ENCODE measurements around the gene AOPEP. TPM values are rescaled to one million over a fixed set of nuclear protein-coding genes. Genes with fewer than 3 reads are reported as not detected.

The AOPEP gene
- total and polyA plus RNA-seq, 2 of the 13 experiments (the other 11 are each of a cell fraction or from before 2014, with no cell fraction given): 22.2 to 41.6 TPM

GRCh38 chr9:95023217-95024003 lies 296.9 kb downstream of the AOPEP start (continued):
- TF ChIP-seq BHLHE40 (IDR thresholded peaks at IDR 0.05; ENCODE audit: low read length): peak; percentile 37; the same call in 1 of the 2 replicates
- TF ChIP-seq SSRP1 (CRISPR knock-in tag; IDR thresholded peaks at IDR 0.05): 0 out of 2 replicates have a peak, but pooled peaks have one; percentile 38
- TF ChIP-seq GTF2F1 (IDR thresholded peaks at IDR 0.05; ENCODE audit: low read length): no peak
- no peak for TF ChIP-seq HMGA1 (CRISPR knock-in tag; conservative IDR thresholded peaks at IDR 0.05)
- no peak; the same call in 1 of the 2 replicates for TF ChIP-seq ARID4A (CRISPR knock-in tag; IDR thresholded peaks at IDR 0.05; ENCODE audit: borderline replicate concordance)
- TF ChIP-seq KLF16 (CRISPR knock-in tag; IDR thresholded peaks at IDR 0.05): 0 out of 4 replicates have a peak, but pooled peaks of 1 of the 2 experiments have one; percentile 44
- TF ChIP-seq SIX1 (CRISPR knock-in tag; IDR thresholded peaks at IDR 0.05; ENCODE audit: borderline replicate concordance): peak; percentile 86
- no peak for TF ChIP-seq PHF5A (CRISPR knock-in tag; IDR thresholded peaks at IDR 0.05; ENCODE audit: low read depth, unreplicated experiment)
- TF ChIP-seq ZNF556 (CRISPR knock-in tag; IDR thresholded peaks at IDR 0.05; ENCODE audit: borderline replicate concordance): no peak
- no peak for TF ChIP-seq ATF1 (CRISPR knock-in tag; IDR thresholded peaks at IDR 0.05)
- no peak for TF ChIP-seq CENPX (CRISPR knock-in tag; IDR thresholded peaks at IDR 0.05)
- TF ChIP-seq ATF4 (CRISPR knock-in tag; IDR thresholded peaks at IDR 0.05): no peak
- no peak for TF ChIP-seq TRIM22 (IDR thresholded peaks at IDR 0.05)
- TF ChIP-seq XRCC5 (optimal IDR thresholded peaks at IDR 0.05; ENCODE audit: low read length): peak; percentile 29
- TF ChIP-seq ZNF747 (CRISPR knock-in tag; IDR thresholded peaks at IDR 0.05; ENCODE audit: borderline replicate concordance): no peak
- TF ChIP-seq DZIP1 (CRISPR knock-in tag; IDR thresholded peaks at IDR 0.05): no peak
- TF ChIP-seq HMG20B (CRISPR knock-in tag; conservative IDR thresholded peaks at IDR 0.05): 0 out of 2 replicates have a peak, but pooled peaks have one; percentile 16
- TF ChIP-seq ZSCAN31 (CRISPR knock-in tag; IDR thresholded peaks at IDR 0.05; ENCODE audit: low read depth): no peak
- peak; percentile 76 for TF ChIP-seq ELF1 (CRISPR knock-in tag; IDR thresholded peaks at IDR 0.05)
- TF ChIP-seq ZSCAN21 (CRISPR knock-in tag; IDR thresholded peaks at IDR 0.05; ENCODE audit: borderline replicate concordance): no peak
